NT2/D1 (cell line): ENCODE results near the gene CENPL.
"Not testable (repeated sequence)": the region's sequence is repeated elsewhere in the genome, so short reads cannot be mapped to it uniquely, and the experiment has no call there.

ENCODE experiments used
- DNase-seq: peaks from one replicate; pipeline ENCODE4 v3.0.0-alpha.2; 2011; ENCODE audit warnings: low read depth, low spot score
- H3K27me3 ChIP-seq: 2 replicates; pipeline ENCODE4 v1.6.0; 2011; ENCODE audit warnings: mild to moderate bottlenecking; ENCODE audit not compliant: insufficient read length, insufficient read depth
- H3K36me3 ChIP-seq: 2 replicates; pipeline ENCODE4 v1.6.1; 2011; ENCODE audit warnings: mild to moderate bottlenecking, low read length, mixed read lengths; ENCODE audit not compliant: insufficient read depth, insufficient read length
- H3K4me1 ChIP-seq: 2 replicates; pipeline ENCODE4 v1.5.1; 2011; ENCODE audit not compliant: insufficient read depth, insufficient read length
- H3K4me3 ChIP-seq: 2 replicates; pipeline ENCODE4 v1.5.1; 2011; ENCODE audit warnings: low read depth; ENCODE audit not compliant: insufficient read length
- H3K9ac ChIP-seq: 2 replicates; pipeline ENCODE4 v1.6.0; 2011; ENCODE audit warnings: low read depth; ENCODE audit not compliant: insufficient read length
- H3K9me3 ChIP-seq: 2 replicates; pipeline ENCODE4 v1.5.1; 2011; ENCODE audit warnings: mild to moderate bottlenecking, low read length; ENCODE audit not compliant: insufficient read depth
- SUZ12 ChIP-seq: IDR thresholded peaks from 2 replicates; pipeline ENCODE4 v1.6.1; 2011; ENCODE audit not compliant: insufficient read length, insufficient read depth; ENCODE audit errors: extremely low read depth
- YY1 ChIP-seq: IDR thresholded peaks from 2 replicates; pipeline ENCODE4 v1.6.1; 2011; ENCODE audit not compliant: insufficient read length, insufficient read depth
- ZNF274 ChIP-seq: IDR thresholded peaks from 2 replicates; pipeline ENCODE4 v1.6.1; 2011; ENCODE audit warnings: mild to moderate bottlenecking, low read depth, low read length

CENPL gene

GRCh38 chr1:173802961-173803360 is 21.7 kb downstream of the CENPL start:
- Histone ChIP-seq H3K36me3 (peaks cover 80% of the 10 kb centered on the region), H3K4me1 (no peaks in the 10 kb centered on the region), H3K4me3 (no peak overlapping the region), H3K27me3 (no peaks in the 10 kb centered on the region), H3K9ac (no peak overlapping the region), H3K9me3 (no peaks in the 10 kb centered on the region)
- no peak for DNase-seq
- TF ChIP-seq SUZ12: no peak
- no peak for TF ChIP-seq ZNF274
- TF ChIP-seq YY1: no peak

DNA sequence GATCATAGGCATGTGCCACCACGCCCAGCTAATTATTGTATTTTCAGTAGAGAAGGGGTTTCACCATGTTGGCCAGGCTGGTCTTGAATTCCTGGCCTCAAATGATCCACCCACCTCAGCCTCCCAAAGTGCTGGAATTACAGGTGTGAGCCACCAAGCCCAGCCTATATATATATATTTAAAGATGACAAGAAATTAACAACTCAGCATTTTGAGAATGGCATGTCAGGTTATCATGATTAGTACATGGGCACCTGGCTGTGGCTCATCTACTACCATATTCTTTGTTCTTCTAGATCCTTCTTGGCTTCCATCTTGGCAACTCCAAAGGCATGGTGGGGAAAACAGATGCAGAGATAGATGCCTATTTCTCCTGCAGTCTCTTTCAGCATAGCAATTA is 24.7 kb downstream of the CENPL start:
- H3K4me1 ChIP-seq, H3K27me3 ChIP-seq, H3K4me3 ChIP-seq, DNase-seq, H3K9ac ChIP-seq: not testable (repeated sequence)
- Histone ChIP-seq H3K36me3 (peaks cover 64% of the 10 kb centered on the region), H3K9me3 (peaks cover 26% of the 10 kb centered on the region)

- Histone ChIP-seq H3K36me3 (peaks cover 57% of the 10 kb centered on the region), H3K9ac (no peak overlapping the region), H3K4me1 (no peaks in the 10 kb centered on the region), H3K9me3 (peaks cover 26% of the 10 kb centered on the region), H3K27me3 (no peaks in the 10 kb centered on the region), H3K4me3 (no peak overlapping the region)
- no peak for DNase-seq
- TF ChIP-seq ZNF274: no peak
- TF ChIP-seq SUZ12: no peak
- no peak for TF ChIP-seq YY1
Observed at GRCh38 chr1:173798078-173798477, 26.6 kb downstream of the CENPL start.

DNA sequence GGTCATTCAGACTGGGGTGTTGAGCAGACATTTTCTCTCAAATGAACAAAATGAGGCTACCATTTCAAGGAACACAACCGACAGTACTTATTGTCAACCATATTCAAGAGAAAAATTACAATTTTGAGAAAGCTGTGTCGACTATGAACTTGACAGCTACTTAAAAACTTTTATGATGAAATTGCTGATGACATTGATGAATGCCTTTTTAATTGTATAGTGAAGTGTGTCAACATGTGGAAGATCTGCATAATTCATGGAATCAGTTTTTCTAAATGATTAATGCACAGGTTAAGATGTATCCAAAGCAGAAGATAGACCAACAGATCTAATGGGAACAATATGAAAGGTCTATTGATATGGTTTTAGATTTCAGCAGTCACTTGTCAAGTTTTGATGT is 34.8 kb downstream of the CENPL start:
- H3K27me3 ChIP-seq: no peaks in the 10 kb centered on the region
- DNase-seq: no peak
- H3K9ac ChIP-seq: no peak overlapping the region
- H3K4me1 ChIP-seq: peaks cover 3% of the 10 kb centered on the region
- no peak overlapping the region for H3K4me3 ChIP-seq
- H3K36me3 ChIP-seq: peaks cover 32% of the 10 kb centered on the region
- H3K9me3 ChIP-seq: no peaks in the 10 kb centered on the region
- TF ChIP-seq ZNF274 (no peak), YY1 (no peak)

DNA sequence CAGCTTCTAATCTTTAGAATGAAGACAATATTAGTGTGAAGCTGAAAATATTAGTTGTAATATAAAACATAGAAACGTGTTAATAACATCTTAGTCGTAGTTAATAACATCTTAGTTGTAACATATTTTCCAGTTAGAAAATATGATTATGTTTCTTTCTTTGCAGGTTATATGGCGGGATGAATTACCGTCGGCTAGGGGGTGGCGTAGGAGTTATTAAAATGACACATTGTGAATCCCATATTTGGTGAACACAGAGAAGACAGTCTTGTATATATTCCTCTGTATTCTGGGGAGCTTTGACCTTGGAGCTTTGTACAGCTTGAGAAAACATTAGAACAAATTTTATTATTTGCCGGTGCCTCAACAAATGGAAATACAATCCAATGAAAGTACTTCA is 39.7 kb downstream of the CENPL start:
- Histone ChIP-seq H3K4me3 (no peak overlapping the region), H3K36me3 (peaks cover 62% of the 10 kb centered on the region), H3K27me3 (no peaks in the 10 kb centered on the region), H3K4me1 (no peaks in the 10 kb centered on the region), H3K9me3 (no peaks in the 10 kb centered on the region), H3K9ac (no peak overlapping the region)
- no peak for DNase-seq
- no peak for TF ChIP-seq YY1
- no peak for TF ChIP-seq SUZ12
- no peak for TF ChIP-seq ZNF274

GRCh38 chr1:173779936-173780335 is 44.7 kb downstream of the CENPL start:
- peaks cover 59% of the 10 kb centered on the region for H3K36me3 ChIP-seq
- TF ChIP-seq SUZ12: no peak
- H3K9me3 ChIP-seq: no peaks in the 10 kb centered on the region
- no peak overlapping the region for H3K9ac ChIP-seq
- H3K4me1 ChIP-seq: no peaks in the 10 kb centered on the region
- H3K27me3 ChIP-seq: no peaks in the 10 kb centered on the region
- no peak overlapping the region for H3K4me3 ChIP-seq
- DNase-seq: no peak

GRCh38 chr1:173775578-173776226 is 49.0 kb downstream of the CENPL start:
- no peaks in the 10 kb centered on the region for H3K9me3 ChIP-seq
- H3K36me3 ChIP-seq: peaks cover 25% of the 10 kb centered on the region
- no peaks in the 10 kb centered on the region for H3K4me1 ChIP-seq
- H3K4me3 ChIP-seq: no peak overlapping the region
- no peak overlapping the region for H3K9ac ChIP-seq
- no peak for TF ChIP-seq SUZ12
- TF ChIP-seq YY1: no peak
- no peak for TF ChIP-seq ZNF274
- DNase-seq: no peak
- H3K27me3 ChIP-seq: no peaks in the 10 kb centered on the region

- Histone ChIP-seq H3K9ac (no peak overlapping the region), H3K9me3 (no peaks in the 10 kb centered on the region), H3K4me3 (no peak overlapping the region), H3K27me3 (no peaks in the 10 kb centered on the region), H3K36me3 (peaks cover 17% of the 10 kb centered on the region), H3K4me1 (no peaks in the 10 kb centered on the region)
- TF ChIP-seq YY1 (no peak), ZNF274 (no peak), SUZ12 (no peak)
- DNase-seq: no peak
Observed at GRCh38 chr1:173771560-173771959, 53.1 kb downstream of the CENPL start.

- not testable (repeated sequence) for H3K9me3 ChIP-seq, H3K4me1 ChIP-seq, H3K27me3 ChIP-seq, DNase-seq, H3K4me3 ChIP-seq, H3K9ac ChIP-seq
- peaks cover 19% of the 10 kb centered on the region for H3K36me3 ChIP-seq
Observed at GRCh38 chr1:173770330-173770729, 54.4 kb downstream of the CENPL start.
